Muscle layer of duodenum (tissue), 2 donors: ENCODE results near the gene CYB561.

Experiments used
- H3K27ac ChIP-seq: one replicate; pipeline ENCODE4 v1.7.0; 2013; ENCODE audit warnings: mild to moderate bottlenecking, low read length
- H3K27me3 ChIP-seq: one replicate; pipeline ENCODE4 v1.7.0; 2013; ENCODE audit warnings: low read depth, mild to moderate bottlenecking, control low read depth, low read length
- H3K36me3 ChIP-seq, 2 donors: one replicate each; pipeline ENCODE4 v1.7.0; 2013; ENCODE audit warnings: low read length in 2 of 2, control low read depth in 1 of 2, mild to moderate bottlenecking in 1 of 2; ENCODE audit not compliant: insufficient read depth in 2 of 2, control insufficient read depth in 1 of 2
- H3K4me1 ChIP-seq, 2 donors: one replicate each; pipeline ENCODE4 v1.7.0; 2013; ENCODE audit warnings: low read length in 2 of 2, mild to moderate bottlenecking in 2 of 2, control low read depth in 1 of 2, moderate library complexity in 1 of 2; ENCODE audit not compliant: insufficient read depth in 2 of 2, control insufficient read depth in 1 of 2
- H3K4me3 ChIP-seq, 2 donors: one replicate each; pipeline ENCODE4 v1.7.0; 2013; ENCODE audit warnings: low read length in 2 of 2, low read depth in 1 of 2, mild to moderate bottlenecking in 1 of 2
- H3K9me3 ChIP-seq, 2 donors: one replicate each; pipeline ENCODE4 v1.7.0; 2013; ENCODE audit warnings: low read length in 2 of 2, control low read depth in 1 of 2, mild to moderate bottlenecking in 1 of 2; ENCODE audit not compliant: control insufficient read depth in 1 of 2
- donor health status: healthy.

Gene CYB561

GRCh38 chr17:63487014-63487339 lies 40.9 kb upstream of the CYB561 start:
- H3K27ac ChIP-seq, result no peak overlapping the region
- H3K9me3 ChIP-seq, result no peaks in the 10 kb centered on the region
- no peaks in the 10 kb centered on the region for H3K27me3 ChIP-seq
- H3K36me3 ChIP-seq, result no peaks in the 10 kb centered on the region
- no peak overlapping the region for H3K4me3 ChIP-seq
- H3K4me1 ChIP-seq, result no peaks in the 10 kb centered on the region

GRCh38 chr17:63486317-63487013 lies 40.4 kb upstream of the CYB561 start:
- H3K4me1 ChIP-seq, result no peaks in the 10 kb centered on the region
- no peaks in the 10 kb centered on the region for H3K9me3 ChIP-seq
- no peaks in the 10 kb centered on the region for H3K36me3 ChIP-seq
- H3K27ac ChIP-seq, result no peak overlapping the region
- no peaks in the 10 kb centered on the region for H3K27me3 ChIP-seq
- H3K4me3 ChIP-seq, result no peak overlapping the region

- Histone ChIP-seq H3K9me3 (no peaks in the 10 kb centered on the region), H3K4me1 (no peaks in the 10 kb centered on the region), H3K4me3 (no peak overlapping the region), H3K27me3 (no peaks in the 10 kb centered on the region), H3K36me3 (no peaks in the 10 kb centered on the region), H3K27ac (no peak overlapping the region)
Measured at GRCh38 chr17:63483655-63484575, 37.8 kb upstream of the CYB561 start.

- Histone ChIP-seq H3K9me3 (no peaks in the 10 kb centered on the region), H3K36me3 (no peaks in the 10 kb centered on the region), H3K4me3 (no peak overlapping the region), H3K27me3 (no peaks in the 10 kb centered on the region), H3K27ac (no peak overlapping the region), H3K4me1 (peaks cover 0 to under 1% of the 10 kb centered on the region in 2 donors)
Measured at GRCh38 chr17:63483038-63483437, 36.9 kb upstream of the CYB561 start.

- no peak overlapping the region for H3K27ac ChIP-seq
- H3K36me3 ChIP-seq, result no peaks in the 10 kb centered on the region
- peaks cover 0 to 5% of the 10 kb centered on the region in 2 donors for H3K4me1 ChIP-seq
- no peak overlapping the region for H3K4me3 ChIP-seq
- H3K27me3 ChIP-seq, result no peaks in the 10 kb centered on the region
- H3K9me3 ChIP-seq, result no peaks in the 10 kb centered on the region
Measured at GRCh38 chr17:63482509-63482908, 36.4 kb upstream of the CYB561 start.

- Histone ChIP-seq H3K27me3 (no peaks in the 10 kb centered on the region), H3K4me1 (peaks cover 0 to 13% of the 10 kb centered on the region in 2 donors), H3K4me3 (no peak overlapping the region), H3K9me3 (no peaks in the 10 kb centered on the region), H3K27ac (no peak overlapping the region), H3K36me3 (no peaks in the 10 kb centered on the region)
Measured at GRCh38 chr17:63481488-63481870, 35.4 kb upstream of the CYB561 start.

GRCh38 chr17:63480826-63481487 lies 34.9 kb upstream of the CYB561 start:
- H3K27me3 ChIP-seq, result no peaks in the 10 kb centered on the region
- H3K4me1 ChIP-seq, result peaks cover 0 to 15% of the 10 kb centered on the region in 2 donors
- H3K4me3 ChIP-seq, result no peak overlapping the region
- no peaks in the 10 kb centered on the region for H3K36me3 ChIP-seq
- H3K27ac ChIP-seq, result no peak overlapping the region
- H3K9me3 ChIP-seq, result no peaks in the 10 kb centered on the region

- Histone ChIP-seq H3K27ac (no peak overlapping the region), H3K4me1 (peaks cover 0 to 18% of the 10 kb centered on the region in 2 donors), H3K4me3 (no peak overlapping the region), H3K27me3 (no peaks in the 10 kb centered on the region), H3K9me3 (no peaks in the 10 kb centered on the region), H3K36me3 (no peaks in the 10 kb centered on the region)
Measured at GRCh38 chr17:63480192-63480784, 34.2 kb upstream of the CYB561 start.

- Histone ChIP-seq H3K4me3 (no peak overlapping the region), H3K4me1 (peaks cover 0 to 18% of the 10 kb centered on the region in 2 donors), H3K9me3 (no peaks in the 10 kb centered on the region), H3K27ac (no peak overlapping the region), H3K36me3 (no peaks in the 10 kb centered on the region), H3K27me3 (no peaks in the 10 kb centered on the region)
Measured at GRCh38 chr17:63479495-63480184, 33.5 kb upstream of the CYB561 start.

GRCh38 chr17:63478814-63479494 lies 32.8 kb upstream of the CYB561 start:
- Histone ChIP-seq H3K36me3 (no peaks in the 10 kb centered on the region), H3K4me3 (no peak overlapping the region), H3K27me3 (no peaks in the 10 kb centered on the region), H3K9me3 (no peaks in the 10 kb centered on the region), H3K27ac (no peak overlapping the region), H3K4me1 (peaks cover 0 to 18% of the 10 kb centered on the region in 2 donors)
